GM12873 (cell line): ENCODE results near the gene PCGF1.

ENCODE experiments used
- CTCF ChIP-seq: IDR thresholded peaks from 2 replicates; pipeline ENCODE4 v1.5.1; 2012; ENCODE audit warnings: low read depth, mild to moderate bottlenecking, moderate library complexity, low read length, control low read depth; ENCODE audit not compliant: insufficient read depth; ENCODE audit errors: missing control alignments

Gene PCGF1

DNA sequence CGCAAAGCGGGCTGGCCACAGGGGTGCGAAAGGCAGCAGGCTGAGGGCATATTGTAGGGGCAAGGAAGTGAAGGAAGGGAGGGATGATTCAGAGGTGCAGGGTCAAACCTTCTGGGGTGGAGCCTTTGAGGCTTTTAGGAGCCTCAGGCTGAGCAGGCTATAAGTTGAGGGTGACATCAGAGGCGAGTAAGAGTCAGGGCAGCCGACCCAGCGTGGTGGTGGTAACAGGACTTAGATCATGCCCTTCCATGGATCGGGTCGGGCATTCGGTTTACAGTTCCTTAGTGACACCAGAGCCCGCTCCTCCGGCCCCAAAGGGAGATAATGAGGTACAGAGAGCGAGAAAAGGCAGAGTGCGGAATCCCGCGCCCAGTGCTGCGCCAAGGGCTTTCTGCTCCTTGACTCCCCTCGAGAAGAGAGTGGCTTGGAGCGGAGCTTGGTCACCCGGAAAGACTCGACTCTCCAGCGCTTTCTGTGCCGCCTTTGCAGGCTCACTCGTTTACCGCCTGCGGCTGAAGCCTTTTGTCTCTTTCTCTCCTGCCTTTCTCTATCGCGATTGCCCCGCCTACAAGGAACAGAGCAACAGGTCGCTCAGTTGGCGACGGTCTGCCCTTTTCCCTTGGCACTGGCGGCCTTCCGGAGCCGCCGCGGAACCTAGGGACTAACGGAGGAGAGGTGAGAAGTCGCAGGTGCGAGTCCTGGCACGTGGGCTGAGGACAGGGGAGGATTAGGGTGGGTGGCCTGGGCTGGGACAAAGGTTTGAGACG, 8.8 kb downstream of the PCGF1 start:
- TF ChIP-seq CTCF: no peak

GRCh38 chr2:74497777-74498499, 9.6 kb downstream of the PCGF1 start:
- TF ChIP-seq CTCF: no peak

- no peak for TF ChIP-seq CTCF
Measured at GRCh38 chr2:74496997-74497776, 10.3 kb downstream of the PCGF1 start.

- no peak for TF ChIP-seq CTCF
Measured at GRCh38 chr2:74495440-74495839, 12.1 kb downstream of the PCGF1 start.

DNA sequence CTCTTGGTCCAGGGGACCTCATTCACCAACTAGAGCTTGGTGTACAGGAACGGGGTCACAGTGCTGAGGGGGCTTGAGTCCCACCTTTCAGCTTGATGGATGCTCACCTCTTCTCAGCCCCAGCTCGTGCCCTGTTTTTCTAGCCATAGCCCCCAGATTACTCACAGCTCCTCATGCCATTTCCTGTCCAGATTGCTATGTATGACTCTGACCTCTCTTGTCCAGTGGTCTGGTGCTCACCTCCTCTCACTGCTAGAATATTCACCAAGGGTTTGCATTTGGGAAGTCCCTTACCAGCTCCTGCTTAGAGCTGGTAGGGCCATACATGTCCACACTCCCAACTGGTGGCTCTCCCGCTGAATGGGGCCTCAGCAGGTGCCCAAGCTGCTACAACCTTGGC, 13.9 kb downstream of the PCGF1 start:
- TF ChIP-seq CTCF: no peak

GRCh38 chr2:74491648-74492544, 15.6 kb downstream of the PCGF1 start:
- no peak for TF ChIP-seq CTCF
